Keratinocyte (primary cell): ENCODE data around the gene PIM3.

Experiments
- EZH2 ChIP-seq: IDR thresholded peaks from one replicate; pipeline ENCODE4 v1.6.1; 2012; ENCODE audit warnings: inconsistent platforms, mild to moderate bottlenecking, low read length, moderate library complexity
- TF ChIP-seq, protein P1 (sequence below), 3 experiments: IDR thresholded peaks in 1 of 3; conservative IDR thresholded peaks in 1 of 3; optimal IDR thresholded peaks in 1 of 3; 2 replicates in 2 of 3; 3 replicates in 1 of 3; pipeline versions ENCODE3 to v1.5.1; 2011; ENCODE audit warnings: low read length in 3 of 3, mild to moderate bottlenecking in 3 of 3, moderate library complexity in 2 of 3, control low read depth in 1 of 3, inconsistent platforms in 1 of 3; ENCODE audit not compliant: insufficient read depth in 2 of 3; ENCODE audit errors: extremely low read depth in 1 of 3

DNA sequence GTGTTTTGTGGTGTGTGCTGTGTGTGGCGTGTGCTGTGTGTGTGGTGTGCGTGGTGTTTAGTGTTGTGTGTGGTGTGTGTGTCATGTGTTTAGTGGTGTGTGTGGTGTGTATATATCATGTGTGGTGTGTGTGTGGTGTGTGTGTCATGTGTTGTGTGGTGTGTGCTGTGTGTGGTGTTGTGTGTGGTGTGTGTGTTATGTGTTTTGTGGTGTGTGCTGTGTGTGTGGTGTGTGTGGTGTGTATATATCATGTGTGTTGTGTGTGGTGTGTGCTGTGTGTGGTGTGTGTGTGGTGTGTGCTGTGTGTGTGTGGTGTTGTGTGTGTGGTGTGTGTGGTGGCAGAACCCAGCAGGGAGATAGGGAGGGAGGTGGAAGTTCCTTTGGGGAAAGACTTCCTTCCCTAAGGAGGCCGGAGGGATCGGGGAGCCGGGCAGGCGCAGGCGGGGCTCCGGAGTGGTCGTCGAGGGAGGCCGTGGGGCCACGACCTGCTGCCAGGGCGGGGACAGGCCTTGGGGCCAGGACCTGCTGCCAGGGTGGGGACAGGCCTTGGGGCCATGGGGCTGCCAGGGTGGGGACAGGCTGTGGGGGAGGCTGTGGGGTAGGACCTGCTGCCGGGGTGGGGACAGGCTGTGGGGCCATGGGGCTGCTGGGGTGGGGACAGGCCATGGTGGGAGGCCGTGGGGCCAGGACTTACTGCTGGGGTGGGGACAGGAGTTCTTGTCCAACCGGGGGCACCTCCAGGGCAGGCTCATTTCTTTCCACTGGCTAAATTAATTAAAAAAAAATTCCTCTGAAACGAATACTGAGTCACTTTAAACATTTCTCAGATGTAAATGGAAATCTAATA lies 15.2 kb downstream of the PIM3 start:
- TF ChIP-seq, protein P1, sequence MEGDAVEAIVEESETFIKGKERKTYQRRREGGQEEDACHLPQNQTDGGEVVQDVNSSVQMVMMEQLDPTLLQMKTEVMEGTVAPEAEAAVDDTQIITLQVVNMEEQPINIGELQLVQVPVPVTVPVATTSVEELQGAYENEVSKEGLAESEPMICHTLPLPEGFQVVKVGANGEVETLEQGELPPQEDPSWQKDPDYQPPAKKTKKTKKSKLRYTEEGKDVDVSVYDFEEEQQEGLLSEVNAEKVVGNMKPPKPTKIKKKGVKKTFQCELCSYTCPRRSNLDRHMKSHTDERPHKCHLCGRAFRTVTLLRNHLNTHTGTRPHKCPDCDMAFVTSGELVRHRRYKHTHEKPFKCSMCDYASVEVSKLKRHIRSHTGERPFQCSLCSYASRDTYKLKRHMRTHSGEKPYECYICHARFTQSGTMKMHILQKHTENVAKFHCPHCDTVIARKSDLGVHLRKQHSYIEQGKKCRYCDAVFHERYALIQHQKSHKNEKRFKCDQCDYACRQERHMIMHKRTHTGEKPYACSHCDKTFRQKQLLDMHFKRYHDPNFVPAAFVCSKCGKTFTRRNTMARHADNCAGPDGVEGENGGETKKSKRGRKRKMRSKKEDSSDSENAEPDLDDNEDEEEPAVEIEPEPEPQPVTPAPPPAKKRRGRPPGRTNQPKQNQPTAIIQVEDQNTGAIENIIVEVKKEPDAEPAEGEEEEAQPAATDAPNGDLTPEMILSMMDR (optimal IDR thresholded peaks at IDR 0.05 in 1 of 3, IDR thresholded peaks at IDR 0.05 in 1 of 3, conservative IDR thresholded peaks at IDR 0.05 in 1 of 3; ENCODE audit: extremely low read depth in 1 of 3, insufficient read depth in 2 of 3, low read length in 3 of 3), result no peak
- no peak for TF ChIP-seq EZH2
